Gastrocnemius medialis (tissue), 4 donors: ENCODE results near the gene ROR2. TPM values are rescaled to one million over a fixed set of nuclear protein-coding genes. Genes with fewer than 3 reads are reported as not detected.

Experiments
- ATAC-seq, 2 donors: fragments of 150-250 bp; one replicate each; pipeline ENCODE4 v1.9.1; 2016
- DNase-seq, 2 donors: peaks; one replicate each; pipeline ENCODE4 v3.0.0-alpha.2; 2019
- H3K27ac ChIP-seq, 4 donors: fragments of 200-600 bp; sonication (generic); 1 replicate in 1 of 4; 2 replicates in 3 of 4; pipeline ENCODE4 v1.5.1; 2016 to 2018; ENCODE audit warnings: mild to moderate bottlenecking in 2 of 4, moderate library complexity in 1 of 4
- H3K27me3 ChIP-seq, 3 donors: fragments of 200-600 bp; sonication (generic) in 2 of 3; 1 replicate in 1 of 3; 2 replicates in 2 of 3; pipeline versions ENCODE4 v1.5.1 to v1.6.0; 2016 to 2019; ENCODE audit warnings: mild to moderate bottlenecking in 1 of 3, moderate library complexity in 1 of 3
- H3K36me3 ChIP-seq, 2 donors: fragments of 200-600 bp; sonication (generic) in 1 of 2; one replicate each; pipeline ENCODE4 v1.5.1; 2017 to 2018
- H3K4me1 ChIP-seq, 2 donors: fragments of 200-600 bp; sonication (generic) in 1 of 2; one replicate each; pipeline ENCODE4 v1.5.1; 2016 to 2017; ENCODE audit warnings: mild to moderate bottlenecking in 2 of 2
- H3K4me3 ChIP-seq, 4 donors: fragments of 200-600 bp; sonication (generic) in 3 of 4; 1 replicate in 1 of 4; 2 replicates in 3 of 4; pipeline ENCODE4 v1.5.1; 2016 to 2019; ENCODE audit warnings: mild to moderate bottlenecking in 2 of 4
- H3K9me3 ChIP-seq, 3 donors: fragments of 200-600 bp; sonication (generic) in 2 of 3; 1 replicate in 1 of 3; 2 replicates in 2 of 3; pipeline ENCODE4 v1.5.1; 2016 to 2019
- CTCF ChIP-seq, 5 experiments: fragments of 450-650 bp in 3 of 5; fragments of 200-600 bp in 2 of 5; sonication (generic) in 2 of 5; IDR thresholded peaks in 4 of 5; conservative IDR thresholded peaks in 1 of 5; 1 replicate in 4 of 5; 2 replicates in 1 of 5; pipeline ENCODE4 v1.5.1; 2016 to 2019; ENCODE audit warnings: antibody characterized with exemption in 5 of 5, mild to moderate bottlenecking in 3 of 5, moderate library complexity in 3 of 5
- POLR2A ChIP-seq, 2 donors: fragments of 450-650 bp; IDR thresholded peaks; one replicate each; pipeline ENCODE4 v1.6.1; 2017; ENCODE audit warnings: antibody characterized with exemption in 2 of 2, mild to moderate bottlenecking in 2 of 2, moderate library complexity in 2 of 2
- in situ Hi-C, 4 donors: fragments of 200-750 bp; cut with MboI; loops; one replicate each; pipeline versions ENCODE4 v1.15.0 to v1.8.0; 2017; ENCODE audit warnings: low sequenced_read_pairs in 4 of 4
- intact Hi-C: fragments of 100-400 bp; cut with DNase I; formaldehyde crosslinking; loops from one replicate; pipeline ENCODE4 v1.15.1; 2023; ENCODE audit warnings: low total_unique reads
- total RNA-seq, 4 donors: library from RNA; depleted of rRNA; stranded (reverse); fragments of >200 nt; gene quantifications; one replicate each; pipeline versions ENCODE4 v1.1.0 to v1.2.3, GENCODE V29; 2016

Gene ROR2
- total RNA-seq, 4 donors from 2014 or later: 0.15 to 1.2 (median 0.61) TPM

GRCh38 chr9:91580136-91580535 lies 369.9 kb downstream of the ROR2 start:
- intact Hi-C loops: no loop called here
- H3K4me1 ChIP-seq: no peaks in the 10 kb centered on the region
- no peak for ATAC-seq
- no peak overlapping the region for H3K27ac ChIP-seq
- DNase-seq: no peak
- in situ Hi-C loops: no loop called here
- no peak for TF ChIP-seq POLR2A (IDR thresholded peaks at IDR 0.05)
- TF ChIP-seq CTCF (IDR thresholded peaks at IDR 0.05 in 4 of 5, conservative IDR thresholded peaks at IDR 0.05 in 1 of 5): no peak
- no peak overlapping the region for H3K4me3 ChIP-seq
- no peaks in the 10 kb centered on the region for H3K27me3 ChIP-seq
- no peaks in the 10 kb centered on the region for H3K36me3 ChIP-seq
- H3K9me3 ChIP-seq: no peaks in the 10 kb centered on the region

- Histone ChIP-seq H3K4me3 (no peak overlapping the region), H3K9me3 (no peaks in the 10 kb centered on the region), H3K4me1 (no peaks in the 10 kb centered on the region), H3K27me3 (no peaks in the 10 kb centered on the region), H3K36me3 (no peaks in the 10 kb centered on the region), H3K27ac (no peak overlapping the region)
- no peak for ATAC-seq
- no peak for DNase-seq
- intact Hi-C loops (no loop called here), in situ Hi-C loops (no loop called here)
- no peak for TF ChIP-seq CTCF (IDR thresholded peaks at IDR 0.05 in 4 of 5, conservative IDR thresholded peaks at IDR 0.05 in 1 of 5)
- TF ChIP-seq POLR2A (IDR thresholded peaks at IDR 0.05): no peak
Measured at GRCh38 chr9:91578911-91579310, 371.1 kb downstream of the ROR2 start.

- Histone ChIP-seq H3K36me3 (no peaks in the 10 kb centered on the region), H3K27me3 (no peaks in the 10 kb centered on the region), H3K27ac (no peak overlapping the region), H3K4me1 (no peaks in the 10 kb centered on the region), H3K4me3 (no peak overlapping the region), H3K9me3 (no peaks in the 10 kb centered on the region)
- no peak for DNase-seq
- in situ Hi-C loops (no loop called here), intact Hi-C loops (no loop called here)
- ATAC-seq: no peak
- TF ChIP-seq POLR2A (IDR thresholded peaks at IDR 0.05) (no peak), CTCF (IDR thresholded peaks at IDR 0.05 in 4 of 5, conservative IDR thresholded peaks at IDR 0.05 in 1 of 5) (no peak)
Measured at GRCh38 chr9:91577633-91578061, 372.4 kb downstream of the ROR2 start.

GRCh38 chr9:91572811-91573210 lies 377.2 kb downstream of the ROR2 start:
- Histone ChIP-seq H3K27me3 (no peaks in the 10 kb centered on the region), H3K9me3 (no peaks in the 10 kb centered on the region), H3K4me1 (no peaks in the 10 kb centered on the region), H3K27ac (no peak overlapping the region), H3K36me3 (no peaks in the 10 kb centered on the region), H3K4me3 (no peak overlapping the region)
- TF ChIP-seq CTCF (IDR thresholded peaks at IDR 0.05 in 4 of 5, conservative IDR thresholded peaks at IDR 0.05 in 1 of 5) (no peak), POLR2A (IDR thresholded peaks at IDR 0.05) (no peak)
- DNase-seq (no peak), ATAC-seq (no peak)
- intact Hi-C loops (no loop called here), in situ Hi-C loops (no loop called here)

- Histone ChIP-seq H3K4me3 (no peak overlapping the region), H3K27me3 (no peaks in the 10 kb centered on the region), H3K27ac (no peak overlapping the region), H3K4me1 (no peaks in the 10 kb centered on the region), H3K9me3 (no peaks in the 10 kb centered on the region), H3K36me3 (no peaks in the 10 kb centered on the region)
- no peak for DNase-seq
- intact Hi-C loops: no loop called here
- no peak for ATAC-seq
- in situ Hi-C loops: no loop called here
- no peak for TF ChIP-seq CTCF (IDR thresholded peaks at IDR 0.05 in 4 of 5, conservative IDR thresholded peaks at IDR 0.05 in 1 of 5)
- TF ChIP-seq POLR2A (IDR thresholded peaks at IDR 0.05): no peak
Measured at GRCh38 chr9:91572044-91572443, 378.0 kb downstream of the ROR2 start.
